ENCODE results near the gene CACNG7.
"Not testable (repeated sequence)": the region's sequence is repeated elsewhere in the genome, so short reads cannot be mapped to it uniquely, and the experiment has no call there.

CACNG7 gene

GRCh38 chr19:53948611-53949010 lies 39.5 kb downstream of the CACNG7 start:
- not testable (repeated sequence) for H3K27me3 ChIP-seq (replicated peaks; ENCODE audit: control insufficient read depth, insufficient read depth, low read length, poor library complexity, severe bottlenecking); H3K4me3 ChIP-seq (ENCODE audit: insufficient read depth, low read depth, low read length, poor library complexity, severe bottlenecking); H3K27ac ChIP-seq (ENCODE audit: insufficient read depth, low read length, poor library complexity, severe bottlenecking); H3K36me3 ChIP-seq (ENCODE audit: control insufficient read depth, insufficient read depth, low read length); H3K4me1 ChIP-seq (ENCODE audit: control insufficient read depth, insufficient read depth, low read length, poor library complexity, severe bottlenecking); DNase-seq; H3K9me3 ChIP-seq (ENCODE audit: control insufficient read depth, low read length)

DNA sequence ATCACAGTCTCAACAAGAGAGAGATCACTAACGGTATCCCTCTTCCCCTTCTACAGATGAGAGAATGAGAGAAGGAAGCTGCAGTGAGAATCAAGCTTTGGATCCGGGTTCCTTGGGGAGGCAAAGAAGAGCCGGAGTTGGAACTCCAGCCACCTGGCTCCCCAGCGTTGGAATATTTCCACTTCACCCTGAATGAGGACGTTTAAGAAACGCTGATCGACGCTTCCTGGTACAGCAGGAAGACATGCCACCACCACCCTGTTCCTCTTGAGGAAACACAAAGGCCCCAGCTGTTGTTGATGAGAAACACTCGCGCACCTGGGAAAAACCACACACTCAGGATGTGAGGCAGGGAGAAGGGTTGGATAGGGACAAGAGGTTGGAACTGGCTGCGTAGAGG lies 42.4 kb downstream of the CACNG7 start:
- no peak for DNase-seq
- Histone ChIP-seq H3K27me3 (replicated peaks; ENCODE audit: control insufficient read depth, insufficient read depth, low read length, poor library complexity, severe bottlenecking) (peaks cover 4% of the 10 kb centered on the region), H3K4me1 (ENCODE audit: control insufficient read depth, insufficient read depth, low read length, poor library complexity, severe bottlenecking) (no peaks in the 10 kb centered on the region), H3K9me3 (ENCODE audit: control insufficient read depth, low read length) (no peaks in the 10 kb centered on the region), H3K4me3 (ENCODE audit: insufficient read depth, low read depth, low read length, poor library complexity, severe bottlenecking) (no peak overlapping the region), H3K27ac (ENCODE audit: insufficient read depth, low read length, poor library complexity, severe bottlenecking) (no peak overlapping the region), H3K36me3 (ENCODE audit: control insufficient read depth, insufficient read depth, low read length) (no peaks in the 10 kb centered on the region)

- no peaks in the 10 kb centered on the region for H3K4me1 ChIP-seq (ENCODE audit: control insufficient read depth, insufficient read depth, low read length, poor library complexity, severe bottlenecking)
These were observed 42.9 kb downstream of the CACNG7 start for GRCh38 chr19:53951947-53952346.

DNA sequence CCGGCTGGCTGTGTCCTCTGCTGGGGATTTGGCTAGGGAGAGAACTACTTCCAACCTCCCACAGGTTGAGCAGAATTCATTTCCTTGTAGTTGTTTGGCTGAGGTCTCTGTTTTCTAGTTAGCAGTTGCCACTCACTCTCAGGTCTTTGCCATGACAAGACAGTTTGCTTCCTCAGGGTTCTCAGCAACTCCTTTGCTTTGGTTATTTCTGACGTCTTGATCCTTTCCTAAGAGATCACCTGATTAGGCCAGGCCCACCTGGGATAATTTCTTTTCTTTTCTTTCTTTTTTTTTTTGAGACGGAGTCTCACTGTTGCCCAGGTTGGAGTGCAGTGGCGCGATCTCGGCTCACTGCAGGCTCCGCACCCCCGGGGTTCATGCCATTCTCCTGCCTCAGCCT lies 44.3 kb downstream of the CACNG7 start:
- H3K4me3 ChIP-seq (ENCODE audit: insufficient read depth, low read depth, low read length, poor library complexity, severe bottlenecking) = no peak overlapping the region
- peaks cover 10% of the 10 kb centered on the region for H3K27me3 ChIP-seq (replicated peaks; ENCODE audit: control insufficient read depth, insufficient read depth, low read length, poor library complexity, severe bottlenecking)
- no peaks in the 10 kb centered on the region for H3K4me1 ChIP-seq (ENCODE audit: control insufficient read depth, insufficient read depth, low read length, poor library complexity, severe bottlenecking)
- DNase-seq = no peak
- H3K27ac ChIP-seq (ENCODE audit: insufficient read depth, low read length, poor library complexity, severe bottlenecking) = no peak overlapping the region
- H3K9me3 ChIP-seq (ENCODE audit: control insufficient read depth, low read length) = no peaks in the 10 kb centered on the region
- H3K36me3 ChIP-seq (ENCODE audit: control insufficient read depth, insufficient read depth, low read length) = no peaks in the 10 kb centered on the region

More at GRCh38 chr19:53951947-53952346, 42.9 kb downstream of the CACNG7 start:
- Histone ChIP-seq H3K27me3 (replicated peaks; ENCODE audit: control insufficient read depth, insufficient read depth, low read length, poor library complexity, severe bottlenecking) (peaks cover 4% of the 10 kb centered on the region), H3K9me3 (ENCODE audit: control insufficient read depth, low read length) (no peaks in the 10 kb centered on the region), H3K36me3 (ENCODE audit: control insufficient read depth, insufficient read depth, low read length) (no peaks in the 10 kb centered on the region), H3K4me3 (ENCODE audit: insufficient read depth, low read depth, low read length, poor library complexity, severe bottlenecking) (no peak overlapping the region), H3K27ac (ENCODE audit: insufficient read depth, low read length, poor library complexity, severe bottlenecking) (no peak overlapping the region)
- DNase-seq = no peak

DNA sequence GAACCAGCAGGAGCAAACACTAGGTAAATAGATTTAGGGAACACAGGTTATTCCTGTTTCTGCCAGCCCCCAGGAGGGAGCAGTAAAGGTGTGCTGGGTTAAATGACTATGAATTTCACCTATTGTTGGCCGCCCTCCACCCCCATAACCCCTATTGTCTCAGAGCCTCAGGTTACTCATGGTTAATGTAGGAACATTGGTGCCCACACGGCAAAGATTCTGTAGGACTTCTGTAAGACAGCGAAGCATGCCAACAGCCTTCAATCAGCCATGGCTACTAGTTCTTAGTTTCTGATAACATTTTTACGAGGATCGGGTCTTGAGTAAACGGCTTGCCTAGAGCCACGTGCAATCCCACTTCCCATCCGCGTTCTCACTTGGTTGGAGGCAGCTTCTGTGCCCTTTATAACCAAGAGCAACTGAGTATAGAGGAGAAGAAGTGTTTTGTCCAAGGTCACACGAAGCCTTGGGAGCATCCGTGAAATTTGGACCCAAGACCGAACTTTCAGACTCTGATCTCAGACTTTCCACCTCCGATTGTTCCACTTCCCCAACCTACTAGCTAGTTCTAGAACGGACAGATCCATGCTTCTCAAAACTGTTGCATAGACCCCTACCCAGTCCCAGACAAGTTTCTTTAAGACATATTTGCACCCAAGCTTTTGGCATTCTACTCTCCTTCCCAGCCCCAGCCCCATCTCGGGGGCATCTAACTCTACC lies 48.5 kb downstream of the CACNG7 start:
- Histone ChIP-seq H3K9me3 (ENCODE audit: control insufficient read depth, low read length) (no peaks in the 10 kb centered on the region), H3K4me1 (ENCODE audit: control insufficient read depth, insufficient read depth, low read length, poor library complexity, severe bottlenecking) (no peaks in the 10 kb centered on the region), H3K4me3 (ENCODE audit: insufficient read depth, low read depth, low read length, poor library complexity, severe bottlenecking) (no peak overlapping the region), H3K27ac (ENCODE audit: insufficient read depth, low read length, poor library complexity, severe bottlenecking) (no peak overlapping the region), H3K27me3 (replicated peaks; ENCODE audit: control insufficient read depth, insufficient read depth, low read length, poor library complexity, severe bottlenecking) (peaks cover 30% of the 10 kb centered on the region), H3K36me3 (ENCODE audit: control insufficient read depth, insufficient read depth, low read length) (no peaks in the 10 kb centered on the region)
- no peak for DNase-seq

DNA sequence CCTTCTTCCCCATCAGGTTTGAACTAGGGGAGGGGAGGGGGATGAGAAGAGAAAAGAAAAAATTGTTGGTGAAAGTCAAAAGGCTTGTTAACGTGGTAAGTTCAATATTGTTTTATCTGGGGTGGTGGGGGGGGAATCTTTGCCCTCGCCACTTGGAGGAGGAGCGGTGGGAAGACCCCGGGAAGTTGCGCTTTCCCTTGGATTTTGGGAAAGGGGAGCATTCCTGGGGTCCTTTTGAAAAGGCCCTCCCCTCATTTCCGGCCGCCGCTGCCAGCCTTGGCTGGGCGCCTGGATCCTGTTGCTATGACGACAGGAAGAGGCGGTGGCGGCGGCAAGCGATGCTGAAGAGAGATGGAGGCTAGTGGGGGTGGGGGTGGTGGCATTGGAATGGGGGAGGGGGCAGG lies 49.1 kb downstream of the CACNG7 start:
- Histone ChIP-seq H3K4me1 (ENCODE audit: control insufficient read depth, insufficient read depth, low read length, poor library complexity, severe bottlenecking) (no peaks in the 10 kb centered on the region), H3K27me3 (replicated peaks; ENCODE audit: control insufficient read depth, insufficient read depth, low read length, poor library complexity, severe bottlenecking) (peaks cover 32% of the 10 kb centered on the region), H3K9me3 (ENCODE audit: control insufficient read depth, low read length) (no peaks in the 10 kb centered on the region), H3K36me3 (ENCODE audit: control insufficient read depth, insufficient read depth, low read length) (no peaks in the 10 kb centered on the region), H3K4me3 (ENCODE audit: insufficient read depth, low read depth, low read length, poor library complexity, severe bottlenecking) (no peak overlapping the region), H3K27ac (ENCODE audit: insufficient read depth, low read length, poor library complexity, severe bottlenecking) (no peak overlapping the region)
- DNase-seq = no peak

- Histone ChIP-seq H3K27ac (ENCODE audit: insufficient read depth, low read length, poor library complexity, severe bottlenecking) (no peak overlapping the region), H3K4me1 (ENCODE audit: control insufficient read depth, insufficient read depth, low read length, poor library complexity, severe bottlenecking) (no peaks in the 10 kb centered on the region), H3K4me3 (ENCODE audit: insufficient read depth, low read depth, low read length, poor library complexity, severe bottlenecking) (no peak overlapping the region), H3K9me3 (ENCODE audit: control insufficient read depth, low read length) (no peaks in the 10 kb centered on the region), H3K36me3 (ENCODE audit: control insufficient read depth, insufficient read depth, low read length) (no peaks in the 10 kb centered on the region), H3K27me3 (replicated peaks; ENCODE audit: control insufficient read depth, insufficient read depth, low read length, poor library complexity, severe bottlenecking) (peaks cover 40% of the 10 kb centered on the region)
- DNase-seq = no peak
These were observed 50.0 kb downstream of the CACNG7 start for GRCh38 chr19:53958823-53959757.

DNA sequence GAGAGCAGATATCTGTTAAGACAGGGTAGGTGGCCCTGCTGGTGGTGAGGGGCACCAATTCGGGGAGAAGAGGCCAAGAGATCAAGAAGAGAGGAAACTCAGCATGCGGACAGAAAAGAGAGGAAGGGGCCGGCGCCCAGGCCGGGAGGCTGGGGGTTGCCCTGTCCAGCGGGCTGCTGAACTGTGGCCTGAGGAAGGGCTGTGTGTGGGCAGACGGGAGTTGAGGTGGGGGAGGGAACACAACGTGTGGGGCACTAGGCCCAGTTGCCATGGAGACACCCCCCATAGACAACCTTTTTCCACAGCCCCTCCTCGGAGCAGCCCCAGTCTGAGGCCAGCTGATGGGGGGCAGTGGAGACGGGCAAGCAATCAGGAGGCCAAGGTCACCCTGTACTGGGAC lies 51.1 kb downstream of the CACNG7 start:
- H3K36me3 ChIP-seq (ENCODE audit: control insufficient read depth, insufficient read depth, low read length) = no peaks in the 10 kb centered on the region
- no peaks in the 10 kb centered on the region for H3K9me3 ChIP-seq (ENCODE audit: control insufficient read depth, low read length)
- H3K4me3 ChIP-seq (ENCODE audit: insufficient read depth, low read depth, low read length, poor library complexity, severe bottlenecking) = no peak overlapping the region
- no peak overlapping the region for H3K27ac ChIP-seq (ENCODE audit: insufficient read depth, low read length, poor library complexity, severe bottlenecking)
- H3K4me1 ChIP-seq (ENCODE audit: control insufficient read depth, insufficient read depth, low read length, poor library complexity, severe bottlenecking) = no peaks in the 10 kb centered on the region
- H3K27me3 ChIP-seq (replicated peaks; ENCODE audit: control insufficient read depth, insufficient read depth, low read length, poor library complexity, severe bottlenecking) = peaks cover 46% of the 10 kb centered on the region
- DNase-seq = no peak

GRCh38 chr19:53960886-53961285 lies 51.8 kb downstream of the CACNG7 start:
- H3K27ac ChIP-seq (ENCODE audit: insufficient read depth, low read length, poor library complexity, severe bottlenecking) = no peak overlapping the region
- H3K4me1 ChIP-seq (ENCODE audit: control insufficient read depth, insufficient read depth, low read length, poor library complexity, severe bottlenecking) = no peaks in the 10 kb centered on the region
- H3K36me3 ChIP-seq (ENCODE audit: control insufficient read depth, insufficient read depth, low read length) = no peaks in the 10 kb centered on the region
- peaks cover 46% of the 10 kb centered on the region for H3K27me3 ChIP-seq (replicated peaks; ENCODE audit: control insufficient read depth, insufficient read depth, low read length, poor library complexity, severe bottlenecking)
- H3K4me3 ChIP-seq (ENCODE audit: insufficient read depth, low read depth, low read length, poor library complexity, severe bottlenecking) = no peak overlapping the region
- DNase-seq = no peak
- no peaks in the 10 kb centered on the region for H3K9me3 ChIP-seq (ENCODE audit: control insufficient read depth, low read length)

Data from effector memory CD4-positive, alpha-beta T cell (primary cell).